RPMI8226 (cell line): Measurements from ENCODE around the gene ADARB2.

ENCODE experiments used
- DNase-seq: peaks from one replicate; pipeline ENCODE4 v3.0.0-alpha.2; 2015

The ADARB2 gene

DNA sequence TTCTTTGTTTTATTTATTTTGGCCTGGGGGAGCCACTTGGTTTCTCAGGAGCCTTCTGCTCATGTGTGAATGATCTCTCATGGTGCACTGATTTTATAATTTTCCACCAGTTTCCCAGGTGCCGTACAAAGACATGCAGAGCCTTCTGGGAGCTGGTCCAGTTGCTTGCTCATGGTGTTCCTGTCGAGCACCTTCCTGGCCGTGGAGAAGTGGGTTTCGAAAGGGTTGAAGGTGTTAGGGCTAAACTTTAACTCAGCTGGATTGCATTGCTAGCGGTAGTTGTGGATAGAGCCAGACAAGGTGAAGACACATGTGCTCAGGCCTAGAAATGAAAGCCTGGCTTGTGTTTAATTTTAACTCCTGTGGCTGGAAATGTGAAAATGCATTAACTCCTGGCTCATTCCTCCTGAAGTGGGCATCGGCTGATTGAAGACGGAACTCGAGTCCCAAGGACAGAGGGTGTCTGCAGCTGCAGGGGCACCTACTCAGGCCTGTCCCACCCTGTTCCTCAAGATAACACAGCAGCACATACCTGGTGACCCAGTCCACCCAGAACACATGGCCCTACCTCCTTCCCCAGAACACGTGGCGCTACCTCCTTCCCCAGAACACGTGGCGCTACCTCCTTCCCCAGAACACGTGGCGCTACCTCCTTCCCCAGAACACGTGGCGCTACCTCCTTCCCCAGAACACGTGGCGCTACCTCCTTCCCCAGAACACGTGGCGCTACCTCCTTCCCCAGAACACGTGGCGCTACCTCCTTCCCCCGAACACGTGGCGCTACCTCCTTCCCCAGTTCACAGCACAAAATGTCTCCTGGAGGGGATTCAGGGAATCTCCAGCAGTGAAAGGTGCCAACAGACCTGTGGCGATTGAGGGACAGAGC lies 547.9 kb downstream of the ADARB2 start:
- no peak for DNase-seq

DNA sequence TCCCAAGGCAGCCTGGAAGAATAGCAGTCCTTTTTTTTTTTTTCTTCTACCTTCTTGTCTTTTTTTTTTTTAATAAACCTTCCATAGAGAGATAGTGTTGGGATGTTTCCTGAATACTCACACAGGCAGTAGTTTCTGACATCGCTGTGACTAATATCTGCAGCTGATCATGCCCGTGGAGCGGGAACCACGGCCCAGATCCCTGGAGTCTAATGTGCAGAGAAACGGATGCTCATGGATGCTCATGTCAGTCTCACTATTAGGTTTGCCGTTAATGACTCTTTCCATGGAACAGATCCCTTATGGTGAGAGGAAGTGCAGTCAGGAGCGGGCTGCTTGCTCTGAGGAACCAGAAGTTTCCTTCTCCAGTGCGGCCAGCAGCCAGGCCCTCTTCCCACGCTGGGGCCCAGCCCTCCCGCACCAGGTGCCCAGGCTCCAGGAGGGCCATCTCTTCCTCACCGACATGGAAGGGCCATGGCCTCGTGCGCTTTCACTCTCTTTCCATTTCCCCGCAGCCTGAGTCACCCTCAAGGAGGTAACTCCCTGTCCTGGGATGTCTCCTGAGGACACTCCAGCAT lies 548.7 kb downstream of the ADARB2 start:
- no peak for DNase-seq

DNA sequence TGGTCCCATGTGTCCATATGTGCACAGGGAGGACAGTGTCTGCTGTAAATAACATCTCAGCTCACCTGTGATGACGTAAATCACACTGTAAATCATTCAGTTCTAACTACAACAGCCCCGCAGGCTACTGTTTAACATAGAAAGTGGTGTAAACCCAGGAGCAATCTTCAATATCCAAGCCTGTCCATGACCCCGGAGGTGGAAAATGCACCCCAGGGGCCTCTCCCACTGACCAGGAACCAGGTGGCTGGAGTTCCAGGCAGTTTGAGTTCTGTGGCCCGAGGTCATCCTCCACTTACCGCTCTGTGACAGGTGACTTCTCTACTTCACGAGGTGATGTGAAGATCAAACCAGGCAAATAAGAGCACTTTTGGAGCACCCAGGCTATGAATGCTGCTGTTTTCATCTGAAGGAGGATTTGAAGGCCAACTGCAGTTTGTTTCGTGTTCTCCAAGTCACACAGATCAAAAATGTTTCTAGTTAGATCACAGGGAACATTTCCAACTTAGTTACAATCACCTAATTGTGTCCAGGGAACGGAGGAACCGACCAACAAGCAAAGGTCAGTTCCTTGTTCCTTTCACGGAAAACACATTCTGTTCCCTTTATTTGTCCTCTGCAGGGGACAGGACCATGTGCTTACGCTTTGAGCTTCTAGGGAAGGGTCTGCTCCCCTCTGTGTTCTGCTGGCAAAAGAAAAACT lies 549.3 kb downstream of the ADARB2 start:
- no peak for DNase-seq

DNA sequence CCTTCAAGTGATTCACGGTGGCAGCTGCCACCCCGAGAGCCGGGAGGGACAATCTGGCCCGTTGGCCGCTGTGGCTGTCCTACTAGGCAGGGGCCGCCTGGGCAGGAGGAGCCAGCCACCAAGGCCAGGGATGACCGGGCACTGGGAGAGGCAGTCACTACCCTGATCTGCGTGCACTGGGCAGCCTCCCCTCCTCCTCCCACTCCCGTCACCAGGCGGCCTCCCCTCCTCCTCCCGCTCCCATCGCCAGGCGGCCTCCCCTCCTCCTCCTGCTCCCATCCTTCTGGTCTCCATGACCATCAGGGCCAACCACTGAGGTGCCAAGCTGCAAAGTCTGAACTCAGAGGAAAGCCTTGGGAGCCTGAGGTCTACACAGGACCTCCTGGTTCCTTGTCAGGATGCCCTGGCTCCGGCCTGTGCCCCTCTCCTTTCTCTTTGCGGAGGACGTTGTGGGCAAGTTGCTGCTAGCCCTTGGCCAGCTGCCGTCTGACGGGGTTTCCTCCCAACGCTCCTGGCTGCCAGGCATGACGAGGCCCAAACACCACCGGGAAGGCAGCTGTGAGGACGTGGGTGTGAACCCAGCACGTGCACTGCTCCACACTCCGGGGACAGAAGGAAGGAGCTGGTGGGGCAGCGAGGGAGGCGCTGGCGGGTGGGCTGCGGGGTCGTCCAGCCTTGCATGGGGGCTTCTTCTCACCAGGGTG lies 550.0 kb downstream of the ADARB2 start:
- DNase-seq, result no peak

DNA sequence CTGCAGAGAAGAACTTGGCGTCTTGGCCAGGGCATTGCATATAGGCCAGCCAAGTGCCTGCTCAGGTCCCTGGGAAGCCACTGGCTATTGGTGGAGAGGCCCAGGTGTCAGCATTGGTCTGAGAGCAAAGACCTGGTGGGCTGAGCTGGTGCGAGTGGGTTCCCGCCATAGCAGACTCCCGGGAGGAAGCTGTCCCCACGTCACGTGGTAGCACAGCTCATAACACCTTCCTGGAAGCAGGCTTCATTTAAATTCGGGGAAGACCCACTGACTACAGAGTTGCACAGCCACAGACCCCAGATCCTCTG lies 550.7 kb downstream of the ADARB2 start:
- DNase-seq, result no peak

- no peak for DNase-seq
Measured at GRCh38 chr10:1185911-1186682, 551.2 kb downstream of the ADARB2 start.

DNA sequence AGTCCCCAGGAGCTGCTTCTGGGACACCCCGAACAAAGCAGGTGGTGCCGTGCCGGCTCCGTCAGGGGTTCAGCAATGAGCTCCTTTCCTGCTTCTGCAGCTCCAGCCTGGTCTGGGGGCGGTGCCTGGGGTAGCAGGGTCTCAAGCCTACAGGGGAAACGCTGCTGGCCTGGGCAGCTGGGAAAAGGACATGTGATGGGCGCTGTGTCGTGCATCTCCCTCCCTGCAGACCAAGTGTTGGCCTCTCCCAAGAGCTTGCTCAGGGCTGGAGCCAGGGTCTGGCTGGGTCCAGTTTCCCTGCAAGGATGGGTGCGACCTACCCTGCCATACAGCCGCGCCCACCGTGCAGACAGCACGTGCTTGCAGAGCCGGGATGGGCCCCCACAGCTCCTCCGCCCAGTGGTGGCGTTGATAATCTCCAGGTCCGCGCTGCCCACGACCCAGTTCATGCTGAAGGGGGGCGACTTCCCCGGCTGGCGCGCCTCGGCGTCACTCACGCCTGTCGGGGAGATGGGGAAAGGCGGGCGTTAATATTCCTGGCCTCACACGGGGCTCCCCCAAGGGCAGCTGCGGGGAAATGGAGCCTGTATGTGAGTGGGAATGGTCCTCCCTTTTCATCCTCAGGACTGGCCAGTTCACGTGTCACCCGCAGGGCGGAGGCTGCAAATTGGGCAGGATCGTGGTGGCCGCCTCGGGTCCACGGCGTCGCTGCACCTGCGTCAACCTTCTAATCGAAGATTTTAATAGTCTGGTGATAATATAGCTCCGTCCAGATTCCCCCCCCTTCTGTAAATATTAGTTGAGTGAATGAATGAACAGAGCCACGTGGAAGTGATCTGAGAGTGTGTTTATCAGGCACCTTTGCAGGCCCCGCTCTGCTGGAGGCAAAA lies 552.5 kb downstream of the ADARB2 start:
- DNase-seq, result no peak

- no peak for DNase-seq
Measured at GRCh38 chr10:1183701-1184100, 553.6 kb downstream of the ADARB2 start.

DNA sequence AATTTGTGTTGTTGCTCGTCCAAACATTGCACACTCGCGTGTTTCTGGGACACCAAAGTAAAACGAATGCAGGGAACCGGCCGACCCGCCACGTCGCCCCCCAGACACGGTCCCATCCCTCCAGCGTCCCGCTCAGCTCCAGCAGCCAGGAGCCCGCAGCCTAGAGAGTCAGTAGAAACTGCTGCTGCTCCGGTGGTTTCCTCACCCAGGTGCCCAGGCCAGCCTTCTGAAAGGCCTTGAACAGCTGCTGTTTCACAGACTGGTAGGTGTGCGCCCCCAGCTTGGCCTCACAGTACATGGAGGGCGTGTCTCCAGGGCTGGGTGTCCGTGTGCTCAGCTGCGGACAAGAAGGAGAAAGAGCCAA lies 554.3 kb downstream of the ADARB2 start:
- DNase-seq, result peak; percentile 58

DNA sequence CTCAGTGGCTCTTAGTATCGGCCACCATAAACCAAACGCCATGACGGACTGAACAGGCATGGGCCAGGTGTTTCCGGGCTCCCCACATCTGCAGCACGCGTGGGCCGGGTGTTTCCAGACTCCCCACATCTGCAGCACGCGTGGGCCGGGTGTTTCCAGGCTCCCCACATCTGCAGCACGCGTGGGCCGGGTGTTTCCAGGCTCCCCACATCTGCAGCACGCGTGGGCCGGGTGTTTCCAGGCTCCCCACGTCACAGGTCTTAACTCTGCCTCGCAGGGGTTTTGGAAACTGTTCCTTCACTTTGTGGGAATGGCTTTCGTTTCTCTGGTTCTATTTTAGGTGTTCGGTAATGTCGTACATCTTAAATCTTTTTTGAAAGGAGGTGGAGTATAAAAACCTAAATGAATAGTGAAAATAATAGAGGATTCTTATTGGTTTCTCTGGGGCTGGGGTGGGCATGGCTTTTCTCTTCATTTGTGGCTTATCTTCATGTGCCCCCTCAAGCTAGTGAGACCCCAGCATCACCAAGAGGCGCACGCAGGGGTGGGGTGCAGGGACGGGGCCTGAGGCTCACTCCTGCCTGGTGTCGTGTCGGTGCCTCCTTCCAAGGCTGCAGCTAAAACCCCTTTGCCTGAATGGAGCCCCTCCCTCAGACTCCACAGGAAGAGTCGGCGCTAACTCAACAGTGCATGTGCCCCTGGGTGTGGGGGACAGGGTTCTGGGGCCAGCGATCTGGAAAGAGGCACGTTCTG lies 554.9 kb downstream of the ADARB2 start:
- no peak for DNase-seq

DNA sequence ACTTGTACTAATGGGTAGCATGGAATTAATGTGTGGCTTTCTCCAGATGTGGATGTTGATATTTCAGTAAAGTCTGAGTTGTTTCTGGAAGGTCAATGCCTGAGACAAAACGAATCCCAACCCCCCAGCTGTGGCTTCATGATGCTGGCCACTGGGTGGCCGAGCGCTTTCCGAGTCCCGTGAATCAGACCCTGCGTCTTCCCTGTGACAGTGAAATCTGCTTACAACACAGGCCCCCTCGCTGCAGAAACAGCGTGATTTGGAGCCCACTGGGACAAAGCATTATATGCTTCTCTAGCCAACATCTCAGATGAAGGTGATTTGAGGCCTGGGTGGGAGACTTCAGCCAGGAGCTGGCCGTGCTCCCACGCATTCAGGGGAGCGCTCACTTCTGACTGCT lies 556.5 kb downstream of the ADARB2 start:
- DNase-seq, result peak; percentile 15

GRCh38 chr10:1180071-1180730 lies 557.1 kb downstream of the ADARB2 start:
- DNase-seq, result no peak

- no peak for DNase-seq
Measured at GRCh38 chr10:1179346-1180070, 557.8 kb downstream of the ADARB2 start.

- DNase-seq, result no peak
Measured at GRCh38 chr10:1178506-1178905, 558.8 kb downstream of the ADARB2 start.

- DNase-seq, result no peak
Measured at GRCh38 chr10:1177936-1178335, 559.4 kb downstream of the ADARB2 start.

- DNase-seq, result no peak
Measured at GRCh38 chr10:1175956-1176565, 561.3 kb downstream of the ADARB2 start.

GRCh38 chr10:1174022-1174421 lies 563.3 kb downstream of the ADARB2 start:
- DNase-seq, result no peak

GRCh38 chr10:1173091-1173490 lies 564.2 kb downstream of the ADARB2 start:
- no peak for DNase-seq
